ENCODE data around the gene EFCAB8. TPM values are rescaled to one million over a fixed set of nuclear protein-coding genes. Genes with fewer than 3 reads are reported as not detected.
"Not testable (repeated sequence)": the region's sequence is repeated elsewhere in the genome, so short reads cannot be mapped to it uniquely, and the experiment has no call there.

The EFCAB8 gene
- total and polyA plus RNA-seq, 2 donors from 2014 or later: 0.13 TPM; not detected in 1

DNA sequence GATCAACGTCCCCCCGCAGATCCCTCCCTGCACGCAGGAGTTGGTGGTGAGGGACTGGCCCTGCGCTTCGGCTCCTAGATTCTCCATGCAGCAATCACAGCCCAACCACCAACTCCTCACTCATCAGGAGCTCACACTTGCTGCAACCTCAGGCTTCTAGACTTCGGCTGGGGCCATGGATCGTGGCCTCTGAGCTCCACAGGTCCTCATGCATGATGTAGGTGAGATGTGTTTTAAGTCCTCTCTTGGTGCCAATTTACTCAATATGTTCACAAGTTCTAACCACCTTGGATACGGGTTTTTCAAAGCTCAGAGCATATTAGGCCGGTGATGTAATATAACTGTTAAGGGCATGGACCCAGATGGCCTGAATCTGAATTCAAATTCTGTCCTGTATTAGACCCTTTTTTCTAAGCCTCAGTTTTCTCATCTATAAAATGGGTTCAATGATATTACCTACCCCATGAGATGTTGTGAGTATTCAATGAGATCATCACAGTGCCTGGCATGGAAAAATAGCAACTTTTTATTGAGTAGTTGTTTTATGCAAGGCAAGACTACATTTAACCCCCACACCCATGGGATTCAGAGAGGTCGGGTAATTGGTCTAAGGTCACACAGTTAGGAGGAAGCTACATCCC is 114.5 kb downstream of the EFCAB8 start:
- DNase-seq: no peak
- Histone ChIP-seq H3K27ac (ENCODE audit: low read depth in 2 of 2, low read length in 2 of 2) (no peak overlapping the region), H3K9me3 (ENCODE audit: control insufficient read depth in 2 of 3, insufficient read depth in 1 of 3, low read length in 3 of 3) (no peaks in the 10 kb centered on the region), H3K27me3 (ENCODE audit: control insufficient read depth, insufficient read depth, low read length) (no peaks in the 10 kb centered on the region), H3K9ac (ENCODE audit: low read length in 3 of 3) (no peak overlapping the region), H3K4me3 (ENCODE audit: low read length in 3 of 3) (no peak overlapping the region), H3K36me3 (ENCODE audit: control insufficient read depth in 2 of 3, insufficient read depth in 3 of 3, low read length in 3 of 3) (no peaks in the 10 kb centered on the region), H3K4me1 (ENCODE audit: control insufficient read depth in 2 of 3, insufficient read depth in 2 of 3, low read depth in 1 of 3, low read length in 3 of 3) (no peaks in the 10 kb centered on the region)
- FAIRE-seq: no peak
- TF ChIP-seq, protein P1, sequence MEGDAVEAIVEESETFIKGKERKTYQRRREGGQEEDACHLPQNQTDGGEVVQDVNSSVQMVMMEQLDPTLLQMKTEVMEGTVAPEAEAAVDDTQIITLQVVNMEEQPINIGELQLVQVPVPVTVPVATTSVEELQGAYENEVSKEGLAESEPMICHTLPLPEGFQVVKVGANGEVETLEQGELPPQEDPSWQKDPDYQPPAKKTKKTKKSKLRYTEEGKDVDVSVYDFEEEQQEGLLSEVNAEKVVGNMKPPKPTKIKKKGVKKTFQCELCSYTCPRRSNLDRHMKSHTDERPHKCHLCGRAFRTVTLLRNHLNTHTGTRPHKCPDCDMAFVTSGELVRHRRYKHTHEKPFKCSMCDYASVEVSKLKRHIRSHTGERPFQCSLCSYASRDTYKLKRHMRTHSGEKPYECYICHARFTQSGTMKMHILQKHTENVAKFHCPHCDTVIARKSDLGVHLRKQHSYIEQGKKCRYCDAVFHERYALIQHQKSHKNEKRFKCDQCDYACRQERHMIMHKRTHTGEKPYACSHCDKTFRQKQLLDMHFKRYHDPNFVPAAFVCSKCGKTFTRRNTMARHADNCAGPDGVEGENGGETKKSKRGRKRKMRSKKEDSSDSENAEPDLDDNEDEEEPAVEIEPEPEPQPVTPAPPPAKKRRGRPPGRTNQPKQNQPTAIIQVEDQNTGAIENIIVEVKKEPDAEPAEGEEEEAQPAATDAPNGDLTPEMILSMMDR (IDR thresholded peaks at IDR 0.05; ENCODE audit: borderline replicate concordance, extremely low read depth, insufficient read depth): no peak
- intact Hi-C loops (cut with DNase I): no loop called here

DNA sequence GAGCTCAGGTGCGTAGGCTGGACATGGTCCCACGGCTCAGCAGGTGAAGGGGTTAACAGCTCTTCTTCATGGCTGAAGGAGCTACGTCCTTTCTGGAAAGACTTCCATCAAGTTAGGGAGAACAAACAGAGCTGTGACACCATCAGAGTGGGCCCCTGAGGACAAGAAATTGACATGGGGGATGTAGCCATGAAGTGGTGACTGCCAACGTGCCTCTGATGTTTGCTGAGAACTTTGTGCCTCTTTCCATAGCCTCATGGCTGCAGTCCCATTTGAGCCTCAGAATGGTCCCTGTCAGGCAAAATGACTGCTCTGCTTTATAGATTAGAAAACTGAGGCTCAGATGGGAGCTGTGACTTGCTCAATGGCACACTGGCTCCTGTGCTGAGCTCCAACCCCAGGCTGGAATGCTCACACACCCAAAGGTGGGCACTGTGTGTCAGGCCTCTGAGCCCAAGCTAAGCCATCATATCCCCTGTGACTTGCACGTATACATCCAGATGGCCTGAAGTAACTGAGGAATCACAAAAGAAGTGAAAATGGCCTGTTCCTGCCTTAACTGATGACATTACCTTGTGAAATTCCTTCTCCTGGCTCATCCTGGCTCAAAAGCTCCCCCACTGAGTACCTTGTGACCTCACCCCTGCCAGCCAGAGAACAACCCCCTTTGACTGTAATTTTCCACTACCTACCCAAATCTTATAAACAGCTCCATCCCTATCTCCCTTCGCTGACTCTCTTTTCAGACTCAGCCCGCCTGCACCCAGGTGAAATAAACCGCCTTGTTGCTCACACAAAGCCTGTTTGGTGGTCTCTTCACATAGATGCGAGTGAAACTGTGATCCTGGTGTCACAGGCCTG is 115.7 kb downstream of the EFCAB8 start:
- intact Hi-C loops (cut with DNase I); FAIRE-seq: not testable (repeated sequence)

DNA sequence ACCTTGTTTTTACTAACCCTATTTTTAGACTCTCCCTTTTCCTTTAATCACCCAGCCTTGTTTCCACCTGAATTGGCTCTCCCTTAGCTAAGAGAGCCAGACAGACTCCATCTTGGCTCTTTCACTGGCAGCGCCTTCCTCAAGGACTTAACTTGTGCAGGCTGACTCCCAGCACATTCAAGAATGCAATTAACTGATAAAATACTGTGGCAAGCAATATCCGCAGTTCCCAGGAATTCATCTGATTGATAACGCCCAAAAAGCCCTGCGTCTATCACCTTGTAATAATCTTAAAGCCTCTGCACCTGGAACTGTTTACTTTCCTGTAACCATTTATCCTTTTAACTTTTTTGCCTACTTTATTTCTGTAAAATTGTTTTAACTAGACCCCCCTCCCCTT is 116.4 kb downstream of the EFCAB8 start:
- intact Hi-C loops (cut with DNase I); FAIRE-seq; H3K9me3 ChIP-seq (ENCODE audit: control insufficient read depth in 2 of 3, insufficient read depth in 1 of 3, low read length in 3 of 3): not testable (repeated sequence)

More for the DNA sequence above, 115.7 kb downstream of the EFCAB8 start:
- DNase-seq: peak in 1 of 5 donors; percentile 10
- H3K9ac ChIP-seq (ENCODE audit: low read length in 3 of 3); H3K9me3 ChIP-seq (ENCODE audit: control insufficient read depth in 2 of 3, insufficient read depth in 1 of 3, low read length in 3 of 3); H3K36me3 ChIP-seq (ENCODE audit: control insufficient read depth in 2 of 3, insufficient read depth in 3 of 3, low read length in 3 of 3); H3K27ac ChIP-seq (ENCODE audit: low read depth in 2 of 2, low read length in 2 of 2); H3K4me3 ChIP-seq (ENCODE audit: low read length in 3 of 3); H3K4me1 ChIP-seq (ENCODE audit: control insufficient read depth in 2 of 3, insufficient read depth in 2 of 3, low read depth in 1 of 3, low read length in 3 of 3); H3K27me3 ChIP-seq (ENCODE audit: control insufficient read depth, insufficient read depth, low read length): not testable (repeated sequence)

DNA sequence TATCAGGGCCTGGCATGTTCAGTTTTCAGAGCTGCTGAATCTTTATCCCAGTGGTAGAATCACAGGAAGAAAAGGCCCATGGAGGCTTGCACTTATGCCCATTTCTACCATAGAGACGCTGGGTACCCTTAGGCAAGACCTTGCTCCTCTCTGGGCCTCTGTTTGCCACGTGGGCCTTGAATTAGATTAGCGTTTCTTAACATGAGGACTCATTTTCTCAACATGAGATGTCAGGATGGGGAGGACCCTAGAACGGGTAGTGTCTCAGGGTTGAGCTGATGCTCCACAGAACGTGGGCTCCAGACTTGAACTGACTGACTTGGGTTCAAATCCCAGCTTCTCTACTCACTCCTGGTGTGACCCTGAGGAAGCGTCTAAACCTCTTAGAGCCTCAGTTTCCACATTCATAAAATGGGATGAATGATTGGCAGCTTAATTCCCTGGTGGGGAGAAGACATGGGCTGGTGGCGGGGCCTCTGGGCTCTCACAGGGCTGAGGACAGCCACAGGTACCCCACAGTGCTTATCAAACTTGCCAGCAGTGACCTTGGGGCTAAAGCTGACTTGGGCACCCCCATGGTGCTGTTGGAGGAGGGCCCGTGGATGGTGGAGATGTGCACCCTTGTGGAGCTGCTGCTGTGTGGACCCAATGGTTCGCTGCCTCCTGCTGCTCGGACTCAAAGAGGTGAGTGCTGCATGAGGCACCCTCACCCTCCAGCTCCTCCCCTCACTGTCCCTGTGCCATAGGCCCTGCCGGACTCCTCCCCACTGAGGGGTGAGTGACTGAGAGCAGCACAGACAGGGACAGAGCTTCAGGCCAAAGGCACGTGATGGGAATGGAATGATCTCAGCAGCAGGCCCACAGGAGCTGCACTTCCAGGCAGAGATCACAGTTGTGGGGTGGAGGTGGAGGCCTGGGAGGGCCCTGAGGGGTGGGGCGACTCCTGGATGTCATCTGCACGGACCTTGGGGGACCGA is 117.3 kb downstream of the EFCAB8 start:
- no peak overlapping the region for H3K9ac ChIP-seq (ENCODE audit: low read length in 3 of 3)
- H3K36me3 ChIP-seq (ENCODE audit: control insufficient read depth in 2 of 3, insufficient read depth in 3 of 3, low read length in 3 of 3): no peaks in the 10 kb centered on the region
- H3K27me3 ChIP-seq (ENCODE audit: control insufficient read depth, insufficient read depth, low read length): no peaks in the 10 kb centered on the region
- FAIRE-seq: no peak
- TF ChIP-seq, protein P1 (IDR thresholded peaks at IDR 0.05; ENCODE audit: borderline replicate concordance, extremely low read depth, insufficient read depth): no peak
- peak in 1 of 5 donors; percentile 44 for DNase-seq
- H3K9me3 ChIP-seq (ENCODE audit: control insufficient read depth in 2 of 3, insufficient read depth in 1 of 3, low read length in 3 of 3): no peaks in the 10 kb centered on the region
- intact Hi-C loops (cut with DNase I): no loop called here
- H3K27ac ChIP-seq (ENCODE audit: low read depth in 2 of 2, low read length in 2 of 2): no peak overlapping the region
- no peaks in the 10 kb centered on the region for H3K4me1 ChIP-seq (ENCODE audit: control insufficient read depth in 2 of 3, insufficient read depth in 2 of 3, low read depth in 1 of 3, low read length in 3 of 3)
- H3K4me3 ChIP-seq (ENCODE audit: low read length in 3 of 3): no peak overlapping the region

More for the DNA sequence above, 116.4 kb downstream of the EFCAB8 start:
- not testable (repeated sequence) for DNase-seq; H3K4me3 ChIP-seq (ENCODE audit: low read length in 3 of 3); H3K4me1 ChIP-seq (ENCODE audit: control insufficient read depth in 2 of 3, insufficient read depth in 2 of 3, low read depth in 1 of 3, low read length in 3 of 3); H3K27me3 ChIP-seq (ENCODE audit: control insufficient read depth, insufficient read depth, low read length); H3K9ac ChIP-seq (ENCODE audit: low read length in 3 of 3); H3K27ac ChIP-seq (ENCODE audit: low read depth in 2 of 2, low read length in 2 of 2); H3K36me3 ChIP-seq (ENCODE audit: control insufficient read depth in 2 of 3, insufficient read depth in 3 of 3, low read length in 3 of 3)

Measured in kidney (tissue), 14 donors.